Large intestine (tissue), 12 donors: ENCODE data around the gene SASS6. TPM values are rescaled to one million over a fixed set of nuclear protein-coding genes. Genes with fewer than 3 reads are reported as not detected.

ENCODE experiments used
- DNase-seq, 2 donors: peaks; one replicate each; pipeline versions ENCODE4 v3.0.0 to v3.0.0-alpha.2; 2013
- H3K27ac ChIP-seq: one replicate; pipeline ENCODE4 v1.5.1; 2013; ENCODE audit warnings: low read length
- H3K27me3 ChIP-seq: 2 replicates; pipeline ENCODE4 v1.6.1; 2013; ENCODE audit warnings: low read length; ENCODE audit not compliant: control insufficient read depth, insufficient read depth
- H3K36me3 ChIP-seq: 2 replicates; pipeline ENCODE4 v1.6.1; 2013; ENCODE audit warnings: low read length; ENCODE audit not compliant: control insufficient read depth, insufficient read depth
- H3K4me1 ChIP-seq: one replicate; pipeline ENCODE4 v1.6.1; 2013; ENCODE audit warnings: low read length; ENCODE audit not compliant: control insufficient read depth, insufficient read depth
- H3K4me3 ChIP-seq: one replicate; pipeline ENCODE4 v1.5.1; 2013; ENCODE audit warnings: low read length
- H3K9me3 ChIP-seq: one replicate; pipeline ENCODE4 v1.6.1; 2013; ENCODE audit warnings: mild to moderate bottlenecking, low read depth, low read length, moderate library complexity; ENCODE audit not compliant: control insufficient read depth
- WGBS: methylation state at CpG from one replicate; pipeline ENCODE4 v1.1.5; 2013; ENCODE audit warnings: low lambda C conversion rate; ENCODE audit not compliant: insufficient coverage; 5-methylcytosine and 5-hydroxymethylcytosine counted together
- long read RNA-seq, 11 donors: transcript quantifications; one replicate each; lab custom pipeline, GENCODE V29; 2026
- polyA plus RNA-seq: library from polyadenylated mRNA; unstranded; fragments of 120-200 nt; gene quantifications from one replicate; pipeline ENCODE4 v1.2.1, GENCODE V29; 2013

The SASS6 gene, protein sequence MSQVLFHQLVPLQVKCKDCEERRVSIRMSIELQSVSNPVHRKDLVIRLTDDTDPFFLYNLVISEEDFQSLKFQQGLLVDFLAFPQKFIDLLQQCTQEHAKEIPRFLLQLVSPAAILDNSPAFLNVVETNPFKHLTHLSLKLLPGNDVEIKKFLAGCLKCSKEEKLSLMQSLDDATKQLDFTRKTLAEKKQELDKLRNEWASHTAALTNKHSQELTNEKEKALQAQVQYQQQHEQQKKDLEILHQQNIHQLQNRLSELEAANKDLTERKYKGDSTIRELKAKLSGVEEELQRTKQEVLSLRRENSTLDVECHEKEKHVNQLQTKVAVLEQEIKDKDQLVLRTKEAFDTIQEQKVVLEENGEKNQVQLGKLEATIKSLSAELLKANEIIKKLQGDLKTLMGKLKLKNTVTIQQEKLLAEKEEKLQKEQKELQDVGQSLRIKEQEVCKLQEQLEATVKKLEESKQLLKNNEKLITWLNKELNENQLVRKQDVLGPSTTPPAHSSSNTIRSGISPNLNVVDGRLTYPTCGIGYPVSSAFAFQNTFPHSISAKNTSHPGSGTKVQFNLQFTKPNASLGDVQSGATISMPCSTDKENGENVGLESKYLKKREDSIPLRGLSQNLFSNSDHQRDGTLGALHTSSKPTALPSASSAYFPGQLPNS
- 5.8 TPM for polyA plus RNA-seq
- long read RNA-seq, donor 1, partial matches to known transcripts: 0 of 1 reads
- long read RNA-seq, donor 1, other reads (novel, unspliced or antisense): 0 of 1 reads
- long read RNA-seq, donor 2: 0 reads
- long read RNA-seq, donor 3: 0 reads
- long read RNA-seq, donor 4: 0 reads
- long read RNA-seq, donor 5: 0 reads
- long read RNA-seq, donor 6: 0 reads
- long read RNA-seq, donor 7: 0 reads
- long read RNA-seq, donor 8, partial matches to known transcripts: 36 of 36 reads
- long read RNA-seq, donor 8, other reads (novel, unspliced or antisense): 0 of 36 reads
- long read RNA-seq, donor 9: 0 reads
- long read RNA-seq, donor 10, partial matches to known transcripts: 0 of 1 reads
- long read RNA-seq, donor 10, other reads (novel, unspliced or antisense): 0 of 1 reads
- long read RNA-seq, donor 11, partial matches to known transcripts: 8 of 8 reads
- long read RNA-seq, donor 11, other reads (novel, unspliced or antisense): 0 of 8 reads

DNA sequence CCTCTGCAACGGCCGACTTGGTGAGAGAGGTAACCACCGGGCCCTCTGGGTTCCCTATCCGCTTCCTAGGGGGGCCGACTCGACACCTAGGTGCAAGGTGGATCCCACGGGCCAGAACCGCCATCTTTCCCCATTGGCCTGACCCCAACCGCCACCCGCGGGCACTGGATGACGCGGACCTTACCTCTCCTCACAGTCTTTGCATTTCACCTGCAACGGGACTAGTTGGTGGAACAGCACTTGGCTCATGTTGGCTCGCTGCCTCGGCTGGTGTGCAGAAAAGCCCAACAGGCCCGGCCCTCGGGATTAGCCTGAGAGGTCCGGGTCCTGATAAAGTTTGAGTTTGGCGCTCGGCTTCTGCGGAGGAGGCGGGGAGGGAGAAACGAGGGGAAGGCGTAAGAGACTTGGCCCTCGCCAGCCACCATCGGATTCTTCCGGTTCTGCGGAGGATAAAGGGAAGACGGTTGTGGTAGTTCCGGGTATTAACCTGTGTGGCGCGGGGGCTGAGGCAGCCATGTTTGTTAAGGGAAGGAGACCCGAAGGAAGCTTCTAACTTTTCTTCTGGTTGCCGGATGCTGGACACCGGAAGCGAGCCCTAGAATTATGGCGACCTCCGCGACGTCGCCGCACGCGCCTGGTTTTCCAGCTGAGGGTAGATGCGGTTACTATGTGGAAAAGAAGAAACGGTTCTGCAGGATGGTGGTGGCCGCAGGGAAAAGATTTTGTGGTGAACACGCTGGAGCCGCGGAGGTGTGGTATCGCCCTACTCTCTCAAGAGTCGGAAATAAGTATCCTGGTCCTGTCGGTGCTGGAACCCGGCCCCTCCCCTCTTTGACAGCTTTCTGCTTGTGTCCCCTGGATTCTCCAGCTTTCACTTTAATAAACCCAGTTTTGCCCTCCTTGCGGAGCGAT, at the start of gene SASS6, which contains the start of gene TRMT13:
Gene SASS6, minus strand, starts transcription at position 365 of the 912 bp plus-strand sequence. Its CDS starts 116 bp downstream, at position 249.
Gene TRMT13, plus strand, starts transcription at position 598 of the 912 bp plus-strand sequence. Its CDS starts 6 bp downstream, at position 604.
- Histone ChIP-seq H3K4me1 (peaks cover 5% of the 10 kb centered on the region), H3K9me3 (no peaks in the 10 kb centered on the region), H3K4me3 (peak within 1 kb of the TSS; percentile 84), H3K27ac (peak within 1 kb of the TSS; percentile 49), H3K36me3 (peaks cover 10% of the 10 kb centered on the region), H3K27me3 (no peaks in the 10 kb centered on the region)
- WGBS: 0% methylated on average over 2 of the region's 57 CpGs
- peak; percentile 97 to 99 for DNase-seq

DNA sequence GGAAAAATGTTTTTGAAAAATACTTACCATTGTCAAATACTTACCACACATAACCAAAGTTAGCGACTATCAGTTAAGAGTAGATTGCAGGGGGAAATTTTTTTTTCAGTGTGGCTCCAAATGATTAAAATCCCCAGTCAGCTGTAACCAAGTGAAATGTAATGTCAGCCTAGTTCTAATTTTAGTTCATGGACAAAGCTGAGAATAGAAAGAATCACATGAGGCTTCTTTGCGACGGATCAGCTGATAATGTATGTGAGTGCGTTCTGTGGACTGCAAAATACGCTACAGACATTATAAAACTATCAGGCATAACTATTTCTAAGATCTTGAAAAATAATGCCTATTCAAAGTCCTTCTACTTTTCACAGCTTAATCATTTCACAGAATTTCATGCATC, 45.4 kb upstream of the SASS6 start, which contains the start of gene LRRC39:
Gene LRRC39, minus strand, starts transcription at position 166 of the 400 bp plus-strand sequence. CDS start 9,740 bp downstream, outside the sequence.
- Histone ChIP-seq H3K27me3 (no peaks in the 10 kb centered on the region), H3K9me3 (no peaks in the 10 kb centered on the region), H3K4me1 (no peaks in the 10 kb centered on the region), H3K36me3 (no peaks in the 10 kb centered on the region), H3K4me3 (no peak within 1 kb of the TSS), H3K27ac (no peak within 1 kb of the TSS)
- no peak for DNase-seq
- 100% methylated on average over 2 of the region's 5 CpGs for WGBS

DNA sequence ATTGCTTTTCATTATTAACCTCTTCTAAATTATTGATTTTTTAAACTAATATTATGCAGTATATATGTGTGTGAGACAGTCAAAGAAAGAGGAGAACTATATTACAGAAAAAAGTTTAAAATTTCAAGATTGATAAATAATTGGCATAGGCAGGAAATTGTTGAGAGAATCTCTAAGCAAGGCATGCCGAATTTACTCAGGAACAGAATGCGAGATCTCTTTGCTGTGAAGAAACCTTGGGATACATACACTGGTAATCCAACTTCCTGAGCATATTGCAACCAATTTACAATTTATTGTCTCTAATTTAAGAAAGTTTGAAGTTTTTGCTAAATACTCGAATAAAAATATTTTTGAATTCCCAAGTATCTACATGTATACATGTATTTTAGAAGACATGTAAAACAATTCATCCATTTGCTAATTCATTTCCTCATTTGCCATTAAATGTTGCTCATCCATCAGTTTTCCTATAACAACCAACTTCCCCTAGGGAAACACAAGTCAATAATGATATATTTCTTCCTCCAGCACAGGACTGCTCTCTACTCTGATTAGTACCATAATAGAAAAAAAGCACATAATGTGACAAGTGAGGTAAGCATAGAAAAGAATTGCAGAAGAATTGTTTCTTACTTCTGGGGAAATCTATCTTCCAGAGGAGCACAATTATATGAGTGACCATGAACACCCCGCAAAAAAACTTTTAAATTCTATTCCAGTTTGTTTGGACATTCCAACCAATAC, 44.7 kb upstream of the SASS6 start:
- no peak for DNase-seq
- Histone ChIP-seq H3K4me1 (no peaks in the 10 kb centered on the region), H3K9me3 (no peaks in the 10 kb centered on the region), H3K4me3 (no peak overlapping the region), H3K27me3 (no peaks in the 10 kb centered on the region), H3K36me3 (no peaks in the 10 kb centered on the region), H3K27ac (no peak overlapping the region)
- WGBS: 90% methylated on average over 1 of the region's 4 CpGs

DNA sequence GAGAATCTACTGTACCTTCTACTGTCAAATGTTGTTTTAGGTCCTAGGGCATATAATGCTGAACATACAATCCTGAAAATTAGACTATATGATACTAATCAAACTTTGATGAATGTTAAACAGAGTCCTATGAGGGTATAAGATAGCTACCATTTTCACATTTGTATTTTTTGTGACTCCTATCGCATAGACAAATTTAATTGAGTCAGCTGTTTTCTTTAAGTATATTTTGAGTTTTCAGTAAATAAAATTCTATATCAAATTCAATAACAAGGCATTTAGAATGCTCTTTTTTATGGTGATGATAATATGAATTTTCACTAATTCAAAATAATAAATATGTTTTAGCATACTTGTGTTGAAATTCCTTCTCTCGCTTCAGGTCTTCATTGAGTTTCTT, 35.3 kb upstream of the SASS6 start:
- no peaks in the 10 kb centered on the region for H3K27me3 ChIP-seq
- H3K4me3 ChIP-seq: no peak overlapping the region
- H3K36me3 ChIP-seq: no peaks in the 10 kb centered on the region
- WGBS: 100% methylated on average over 2 of the region's 2 CpGs
- no peaks in the 10 kb centered on the region for H3K4me1 ChIP-seq
- DNase-seq: no peak
- H3K27ac ChIP-seq: no peak overlapping the region
- no peaks in the 10 kb centered on the region for H3K9me3 ChIP-seq

DNA sequence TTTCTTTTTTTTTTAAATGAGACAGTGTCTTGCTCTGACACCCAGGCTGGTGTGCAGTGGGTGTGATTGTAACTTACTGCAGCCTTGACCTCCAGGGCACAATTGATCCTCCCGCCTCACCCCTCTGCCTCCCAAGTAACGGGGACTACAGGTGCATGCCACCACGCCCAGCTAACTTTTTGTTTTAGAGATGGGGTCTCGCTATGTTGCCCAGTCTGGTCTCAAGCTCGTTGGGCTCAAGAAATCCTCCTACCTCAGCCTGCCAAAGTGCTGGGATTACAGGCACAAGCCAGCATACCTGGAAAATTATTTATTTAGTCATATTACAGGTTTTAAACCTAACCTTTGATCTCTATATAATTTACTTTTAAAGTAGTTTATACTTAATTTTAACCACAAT, 32.0 kb upstream of the SASS6 start:
- no peaks in the 10 kb centered on the region for H3K9me3 ChIP-seq
- H3K4me1 ChIP-seq: no peaks in the 10 kb centered on the region
- no peak for DNase-seq
- no peaks in the 10 kb centered on the region for H3K27me3 ChIP-seq
- no peaks in the 10 kb centered on the region for H3K36me3 ChIP-seq
- H3K4me3 ChIP-seq: no peak overlapping the region
- no CpG with 5 or more reads among the region's 5 CpGs for WGBS
- H3K27ac ChIP-seq: no peak overlapping the region

DNA sequence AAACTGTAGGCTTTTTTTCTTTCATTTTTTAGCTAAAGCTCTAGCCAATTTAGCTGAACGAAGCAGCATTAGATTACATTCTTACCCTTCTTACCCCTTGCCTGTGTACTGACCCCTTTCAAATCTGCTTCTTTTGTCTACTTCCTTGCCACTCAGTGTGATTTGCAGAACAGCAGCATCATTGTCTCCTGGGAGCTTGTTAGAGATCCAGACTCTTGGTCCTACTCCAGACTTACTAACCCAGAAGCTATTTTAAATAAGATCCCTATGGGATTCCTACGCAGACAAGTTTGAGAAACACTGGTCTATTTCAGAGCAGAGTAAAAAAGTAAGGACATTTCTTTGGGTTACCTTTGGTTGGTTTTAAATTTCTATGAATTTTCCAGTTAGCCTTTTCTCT, 31.5 kb upstream of the SASS6 start:
- Histone ChIP-seq H3K9me3 (no peaks in the 10 kb centered on the region), H3K36me3 (no peaks in the 10 kb centered on the region), H3K27ac (no peak overlapping the region), H3K4me3 (no peak overlapping the region), H3K27me3 (no peaks in the 10 kb centered on the region), H3K4me1 (no peaks in the 10 kb centered on the region)
- 50% methylated on average over 1 of the region's 2 CpGs for WGBS
- no peak for DNase-seq

DNA sequence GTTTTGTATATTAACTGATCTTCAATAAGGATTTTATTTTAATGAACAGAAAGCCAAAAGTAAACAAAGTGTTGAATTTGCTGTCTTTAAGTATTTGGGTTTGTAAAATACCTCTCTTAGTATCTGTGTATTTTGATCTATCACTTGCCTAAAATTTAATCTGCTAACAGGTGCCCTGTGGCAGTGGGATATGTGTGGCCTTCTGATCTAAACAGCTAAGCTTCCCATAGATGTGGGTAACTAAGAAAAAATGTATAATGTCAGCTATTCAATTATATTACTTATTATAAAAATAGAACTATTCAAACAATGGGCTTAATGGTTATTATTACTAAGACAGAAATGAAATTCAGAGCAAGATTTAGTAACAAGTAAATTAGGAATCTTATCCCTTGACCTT, 30.2 kb upstream of the SASS6 start:
- Histone ChIP-seq H3K27me3 (no peaks in the 10 kb centered on the region), H3K4me1 (no peaks in the 10 kb centered on the region), H3K4me3 (no peak overlapping the region), H3K27ac (no peak overlapping the region), H3K36me3 (no peaks in the 10 kb centered on the region), H3K9me3 (no peaks in the 10 kb centered on the region)
- DNase-seq: no peak

DNA sequence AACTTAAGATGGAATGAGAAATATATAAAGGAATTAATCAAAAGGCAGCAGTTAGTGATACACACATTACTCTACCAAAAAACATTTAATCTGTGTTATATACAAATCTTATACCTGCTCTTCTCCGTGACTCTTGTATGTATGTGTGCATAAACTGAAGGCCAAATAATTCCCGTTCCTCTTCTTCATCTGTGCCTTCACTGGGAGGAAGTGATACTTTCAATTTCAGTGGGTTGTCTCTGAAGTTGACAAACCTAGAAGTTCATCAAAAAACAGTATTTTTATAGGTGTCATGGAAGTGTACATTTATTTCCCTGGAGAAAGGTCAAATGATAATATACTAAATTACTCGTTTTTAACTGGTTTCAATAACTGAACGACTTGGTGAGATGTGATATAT, 19.5 kb upstream of the SASS6 start:
- no CpG with 5 or more reads among the region's 4 CpGs for WGBS
- H3K4me3 ChIP-seq: no peak overlapping the region
- no peak for DNase-seq

DNA sequence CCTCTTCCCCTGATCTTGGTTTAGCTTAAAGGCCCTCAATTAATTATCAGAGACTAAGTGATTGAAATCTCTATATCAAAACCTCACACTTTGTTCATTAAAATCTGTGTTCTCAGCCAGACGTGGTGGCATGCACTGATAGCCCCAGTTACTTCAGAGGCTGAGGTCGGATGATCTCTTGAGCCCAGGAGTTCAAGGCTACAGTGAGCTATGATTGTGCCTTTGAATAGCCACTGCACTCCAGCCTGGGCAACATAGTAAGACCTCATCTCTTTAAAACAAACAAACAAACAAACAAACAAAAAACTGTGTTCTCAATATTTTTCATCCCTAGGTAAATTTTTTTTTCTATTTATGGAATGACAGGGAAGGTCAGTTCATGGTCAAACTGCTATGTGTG, 18.9 kb upstream of the SASS6 start:
- WGBS: no CpG with 5 or more reads among the region's 2 CpGs

More for the DNA sequence above, 19.5 kb upstream of the SASS6 start:
- H3K9me3 ChIP-seq: no peaks in the 10 kb centered on the region
- H3K36me3 ChIP-seq: peaks cover 8% of the 10 kb centered on the region
- H3K4me1 ChIP-seq: no peaks in the 10 kb centered on the region
- H3K27me3 ChIP-seq: no peaks in the 10 kb centered on the region
- H3K27ac ChIP-seq: no peak overlapping the region

More for the DNA sequence above, 18.9 kb upstream of the SASS6 start:
- no peak for DNase-seq
- no peaks in the 10 kb centered on the region for H3K9me3 ChIP-seq
- H3K27ac ChIP-seq: no peak overlapping the region
- no peak overlapping the region for H3K4me3 ChIP-seq
- peaks cover 9% of the 10 kb centered on the region for H3K36me3 ChIP-seq
- H3K4me1 ChIP-seq: no peaks in the 10 kb centered on the region
- no peaks in the 10 kb centered on the region for H3K27me3 ChIP-seq
